Stimulated activated naive B cell treated with anti-CD40 and anti-IgM and Interleukin-4, amounts not matched to agents 10 μg/mL and 1 μg/mL and 100 μg/mL, for 72 hours (primary cell): Measurements from ENCODE around the gene RNPEPL1.

ENCODE experiments used
- ATAC-seq, 2 donors: fragments of 150-1000 bp; cut with Tn5 transposase; replicated peaks; 2 replicates each; pipeline ENCODE4 v1.10.0; 2021; ENCODE audit warnings: moderate library complexity in 1 of 2
- DNase-seq: peaks from one replicate; pipeline ENCODE4 v3.0.0; 2021
- H3K27ac Mint-ChIP-seq: one replicate; pipeline ENCODE4 v1.8.0; 2022; ENCODE audit warnings: mild to moderate bottlenecking, mixed read lengths
- H3K27me3 Mint-ChIP-seq, 2 donors: one replicate each; pipeline ENCODE4 v1.8.0; 2022; ENCODE audit warnings: mixed read lengths in 2 of 2
- H3K36me3 Mint-ChIP-seq, 2 donors: one replicate each; pipeline ENCODE4 v1.8.0; 2022; ENCODE audit warnings: mixed read lengths in 2 of 2, mild to moderate bottlenecking in 1 of 2
- H3K4me1 Mint-ChIP-seq, 2 donors: one replicate each; pipeline ENCODE4 v1.8.0; 2022; ENCODE audit warnings: mixed read lengths in 2 of 2, mild to moderate bottlenecking in 1 of 2
- H3K4me3 Mint-ChIP-seq, 2 donors: one replicate each; pipeline ENCODE4 v1.8.0; 2022; ENCODE audit warnings: mild to moderate bottlenecking in 2 of 2, mixed read lengths in 2 of 2, moderate library complexity in 1 of 2
- H3K9me3 Mint-ChIP-seq, 2 donors: one replicate each; pipeline ENCODE4 v1.8.0; 2022; ENCODE audit warnings: mixed read lengths in 2 of 2, mild to moderate bottlenecking in 1 of 2

RNPEPL1 gene

GRCh38 chr2:240626531-240627300 lies 58.4 kb downstream of the RNPEPL1 start:
- H3K27me3 Mint-ChIP-seq: peaks cover 0 to 35% of the 10 kb centered on the region in 2 donors
- DNase-seq (peak; percentile 35), ATAC-seq (peak; percentile 42 to 63)
- peak overlapping the region; percentile 53 to 74 for H3K4me3 Mint-ChIP-seq
- peaks cover 34 to 38% of the 10 kb centered on the region in 2 donors for H3K4me1 Mint-ChIP-seq
- peaks cover 0 to 2% of the 10 kb centered on the region in 2 donors for H3K9me3 Mint-ChIP-seq
- H3K27ac Mint-ChIP-seq: peak overlapping the region; percentile 51
- peaks cover 6 to 8% of the 10 kb centered on the region in 2 donors for H3K36me3 Mint-ChIP-seq

GRCh38 chr2:240627736-240628506 lies 59.6 kb downstream of the RNPEPL1 start:
- H3K27me3 Mint-ChIP-seq: peaks cover 0 to 23% of the 10 kb centered on the region in 2 donors
- H3K27ac Mint-ChIP-seq: peak overlapping the region; percentile 6
- ATAC-seq: no peak
- H3K9me3 Mint-ChIP-seq: peaks cover 5 to 7% of the 10 kb centered on the region in 2 donors
- peaks cover 26 to 32% of the 10 kb centered on the region in 2 donors for H3K4me1 Mint-ChIP-seq
- H3K36me3 Mint-ChIP-seq: peaks cover 7 to 14% of the 10 kb centered on the region in 2 donors
- DNase-seq: no peak
- no peak overlapping the region for H3K4me3 Mint-ChIP-seq

DNA sequence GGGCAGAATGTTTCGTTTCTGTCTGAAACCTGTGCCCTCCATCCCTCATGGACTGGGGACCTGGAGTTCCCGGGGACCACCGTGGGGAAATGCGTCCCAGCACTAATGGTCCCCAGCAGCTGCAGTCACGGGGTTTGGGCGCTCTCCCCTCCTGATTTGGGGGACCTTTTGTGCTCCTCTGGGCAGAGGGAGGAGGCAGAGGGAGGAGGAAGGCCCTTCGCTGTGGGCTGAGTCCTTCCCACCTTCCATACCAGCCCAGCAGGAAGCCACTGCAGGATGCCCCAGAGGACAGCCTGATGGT lies 60.2 kb downstream of the RNPEPL1 start:
- Mint-ChIP-seq H3K4me3 (no peak overlapping the region), H3K27ac (no peak overlapping the region), H3K36me3 (peaks cover 10 to 16% of the 10 kb centered on the region in 2 donors), H3K4me1 (peaks cover 24 to 29% of the 10 kb centered on the region in 2 donors), H3K9me3 (peaks cover 10 to 13% of the 10 kb centered on the region in 2 donors), H3K27me3 (peaks cover 0 to 18% of the 10 kb centered on the region in 2 donors)
- ATAC-seq (no peak), DNase-seq (no peak)

GRCh38 chr2:240628808-240629618 lies 60.7 kb downstream of the RNPEPL1 start:
- H3K27me3 Mint-ChIP-seq: peaks cover 0 to 16% of the 10 kb centered on the region in 2 donors
- peaks cover 23 to 27% of the 10 kb centered on the region in 2 donors for H3K4me1 Mint-ChIP-seq
- no peak overlapping the region for H3K27ac Mint-ChIP-seq
- ATAC-seq (no peak), DNase-seq (no peak)
- peaks cover 15 to 16% of the 10 kb centered on the region in 2 donors for H3K9me3 Mint-ChIP-seq
- no peak overlapping the region for H3K4me3 Mint-ChIP-seq
- peaks cover 12 to 21% of the 10 kb centered on the region in 2 donors for H3K36me3 Mint-ChIP-seq

- peaks cover 17 to 22% of the 10 kb centered on the region in 2 donors for H3K4me1 Mint-ChIP-seq
- DNase-seq (no peak), ATAC-seq (no peak)
- peaks cover 12 to 23% of the 10 kb centered on the region in 2 donors for H3K36me3 Mint-ChIP-seq
- peaks cover 20 to 22% of the 10 kb centered on the region in 2 donors for H3K9me3 Mint-ChIP-seq
- H3K4me3 Mint-ChIP-seq: no peak overlapping the region
- H3K27me3 Mint-ChIP-seq: peaks cover 0 to 11% of the 10 kb centered on the region in 2 donors
- no peak overlapping the region for H3K27ac Mint-ChIP-seq
These were observed 61.3 kb downstream of the RNPEPL1 start for GRCh38 chr2:240629619-240629967.

GRCh38 chr2:240629968-240630770 lies 61.9 kb downstream of the RNPEPL1 start:
- Mint-ChIP-seq H3K27ac (no peak overlapping the region), H3K9me3 (peaks cover 21 to 27% of the 10 kb centered on the region in 2 donors), H3K4me1 (peaks cover 11 to 16% of the 10 kb centered on the region in 2 donors), H3K36me3 (peaks cover 14 to 27% of the 10 kb centered on the region in 2 donors), H3K4me3 (no peak overlapping the region), H3K27me3 (peaks cover 0 to 5% of the 10 kb centered on the region in 2 donors)
- DNase-seq (no peak), ATAC-seq (no peak)
